GM18505 (cell line): ENCODE data around the gene LAMB4.

Experiments
- ATAC-seq: cut with Tn5 transposase; IDR thresholded peaks from one replicate; pipeline ENCODE4 v1.9.1; 2021; ENCODE audit not compliant: unreplicated experiment
- POLR2A ChIP-seq: IDR thresholded peaks from 4 replicates; pipeline ENCODE4 v1.6.1; 2011; ENCODE audit warnings: borderline replicate concordance; ENCODE audit not compliant: insufficient read depth, insufficient read length; ENCODE audit errors: extremely low read depth

LAMB4 gene, protein sequence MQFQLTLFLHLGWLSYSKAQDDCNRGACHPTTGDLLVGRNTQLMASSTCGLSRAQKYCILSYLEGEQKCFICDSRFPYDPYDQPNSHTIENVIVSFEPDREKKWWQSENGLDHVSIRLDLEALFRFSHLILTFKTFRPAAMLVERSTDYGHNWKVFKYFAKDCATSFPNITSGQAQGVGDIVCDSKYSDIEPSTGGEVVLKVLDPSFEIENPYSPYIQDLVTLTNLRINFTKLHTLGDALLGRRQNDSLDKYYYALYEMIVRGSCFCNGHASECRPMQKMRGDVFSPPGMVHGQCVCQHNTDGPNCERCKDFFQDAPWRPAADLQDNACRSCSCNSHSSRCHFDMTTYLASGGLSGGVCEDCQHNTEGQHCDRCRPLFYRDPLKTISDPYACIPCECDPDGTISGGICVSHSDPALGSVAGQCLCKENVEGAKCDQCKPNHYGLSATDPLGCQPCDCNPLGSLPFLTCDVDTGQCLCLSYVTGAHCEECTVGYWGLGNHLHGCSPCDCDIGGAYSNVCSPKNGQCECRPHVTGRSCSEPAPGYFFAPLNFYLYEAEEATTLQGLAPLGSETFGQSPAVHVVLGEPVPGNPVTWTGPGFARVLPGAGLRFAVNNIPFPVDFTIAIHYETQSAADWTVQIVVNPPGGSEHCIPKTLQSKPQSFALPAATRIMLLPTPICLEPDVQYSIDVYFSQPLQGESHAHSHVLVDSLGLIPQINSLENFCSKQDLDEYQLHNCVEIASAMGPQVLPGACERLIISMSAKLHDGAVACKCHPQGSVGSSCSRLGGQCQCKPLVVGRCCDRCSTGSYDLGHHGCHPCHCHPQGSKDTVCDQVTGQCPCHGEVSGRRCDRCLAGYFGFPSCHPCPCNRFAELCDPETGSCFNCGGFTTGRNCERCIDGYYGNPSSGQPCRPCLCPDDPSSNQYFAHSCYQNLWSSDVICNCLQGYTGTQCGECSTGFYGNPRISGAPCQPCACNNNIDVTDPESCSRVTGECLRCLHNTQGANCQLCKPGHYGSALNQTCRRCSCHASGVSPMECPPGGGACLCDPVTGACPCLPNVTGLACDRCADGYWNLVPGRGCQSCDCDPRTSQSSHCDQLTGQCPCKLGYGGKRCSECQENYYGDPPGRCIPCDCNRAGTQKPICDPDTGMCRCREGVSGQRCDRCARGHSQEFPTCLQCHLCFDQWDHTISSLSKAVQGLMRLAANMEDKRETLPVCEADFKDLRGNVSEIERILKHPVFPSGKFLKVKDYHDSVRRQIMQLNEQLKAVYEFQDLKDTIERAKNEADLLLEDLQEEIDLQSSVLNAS (N-terminal part only)

DNA sequence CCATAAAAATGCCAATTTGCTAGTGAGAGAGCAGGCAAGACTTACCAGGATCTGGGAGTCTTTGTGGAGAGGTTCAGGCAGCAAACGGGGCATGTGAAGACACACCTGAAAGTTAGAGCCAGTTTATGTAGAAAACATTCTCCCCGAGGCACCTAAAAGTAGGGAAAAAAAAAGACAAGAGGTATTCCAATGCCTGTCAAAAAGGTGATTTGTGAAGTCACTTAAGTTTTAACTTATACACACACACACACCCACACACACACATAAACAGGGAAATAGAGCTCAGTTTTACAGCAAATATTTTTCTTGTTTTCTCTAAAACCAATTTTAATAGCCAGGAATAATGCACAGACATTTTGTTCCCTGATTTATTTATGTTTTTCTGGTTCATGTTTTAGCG, at the start of gene LAMB4:
Gene LAMB4, minus strand, starts transcription at position 101 of the 400 bp plus-strand sequence. CDS start 7,197 bp downstream, outside the sequence.
- no peak for TF ChIP-seq POLR2A
- ATAC-seq = no peak

DNA sequence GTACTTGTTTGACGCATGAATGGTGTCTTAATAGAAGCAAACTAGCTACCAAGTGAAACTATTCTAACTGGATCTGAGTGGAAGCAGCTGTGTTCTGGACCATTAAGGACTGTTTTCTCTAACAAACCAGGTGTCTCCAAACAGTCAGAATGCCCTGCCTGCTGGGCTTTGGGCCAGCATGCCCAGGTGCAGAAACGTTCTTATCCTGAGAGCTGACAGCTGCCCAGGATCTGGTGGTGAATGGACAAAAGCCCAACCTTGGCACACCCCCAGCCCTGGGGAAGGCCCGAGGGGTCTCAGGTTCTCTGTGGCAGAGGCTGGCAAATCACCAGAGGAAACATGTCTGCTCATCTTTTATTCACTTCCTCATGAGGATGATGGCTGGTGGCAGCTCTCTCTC, 48.2 kb upstream of the LAMB4 start:
- TF ChIP-seq POLR2A = no peak
- ATAC-seq = no peak

DNA sequence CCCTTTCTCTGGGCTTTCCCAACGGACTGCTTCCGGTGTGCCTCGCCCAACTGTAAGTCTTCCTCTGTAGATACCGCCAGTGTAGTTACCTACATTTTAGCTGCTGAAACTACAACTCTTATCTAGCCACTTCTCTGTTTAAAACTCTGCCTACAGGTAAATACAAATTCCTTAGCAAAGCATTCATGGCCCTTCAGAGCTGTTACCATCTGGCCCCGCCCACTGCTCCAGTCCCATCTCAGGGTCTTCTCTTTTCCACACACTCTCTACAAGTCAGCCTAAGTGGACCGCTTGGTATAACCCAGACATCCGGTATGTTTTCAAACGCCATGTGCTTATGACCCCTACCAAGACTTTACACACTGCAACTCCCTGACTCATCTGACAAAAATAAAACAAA, 41.0 kb upstream of the LAMB4 start:
- ATAC-seq = no peak
- TF ChIP-seq POLR2A = no peak

DNA sequence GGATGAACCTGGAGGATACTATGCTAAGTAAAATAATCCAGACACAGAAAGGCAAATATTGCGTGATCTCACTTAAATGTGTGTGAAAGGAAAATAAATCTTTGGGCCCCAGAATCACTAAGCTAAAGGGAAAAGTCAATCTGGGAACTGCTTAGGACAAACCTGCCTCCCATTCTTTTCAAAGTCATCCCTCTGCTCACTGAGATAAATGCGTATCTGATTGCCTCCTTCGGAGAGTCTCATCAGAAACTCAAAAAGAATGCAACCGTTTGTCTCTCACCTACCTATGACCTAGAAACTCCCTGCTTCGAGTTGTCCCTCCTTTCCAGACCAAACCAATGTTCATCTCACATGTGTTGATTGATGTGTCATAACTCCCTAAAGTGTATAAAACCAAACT, 40.1 kb upstream of the LAMB4 start:
- TF ChIP-seq POLR2A = no peak
- ATAC-seq = no peak

DNA sequence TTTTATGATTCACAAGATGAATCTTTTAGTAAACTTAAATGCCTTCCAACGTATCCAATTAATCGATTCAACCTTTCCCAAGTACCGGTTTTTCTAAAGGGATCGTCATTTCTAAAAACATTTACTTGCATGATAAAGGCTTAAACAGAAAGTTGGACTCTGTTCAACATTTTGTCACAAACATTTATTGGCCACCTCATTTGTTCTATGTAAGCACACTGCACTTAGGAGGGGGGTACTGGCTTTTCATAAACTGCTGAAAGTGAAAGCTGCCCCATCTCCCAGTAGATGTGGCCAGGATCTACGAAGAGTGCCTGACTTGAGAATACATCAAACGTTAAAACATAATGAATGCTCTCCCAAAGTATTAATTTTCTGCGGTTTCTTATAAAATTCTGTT, 37.3 kb upstream of the LAMB4 start:
- TF ChIP-seq POLR2A = no peak
- no peak for ATAC-seq

DNA sequence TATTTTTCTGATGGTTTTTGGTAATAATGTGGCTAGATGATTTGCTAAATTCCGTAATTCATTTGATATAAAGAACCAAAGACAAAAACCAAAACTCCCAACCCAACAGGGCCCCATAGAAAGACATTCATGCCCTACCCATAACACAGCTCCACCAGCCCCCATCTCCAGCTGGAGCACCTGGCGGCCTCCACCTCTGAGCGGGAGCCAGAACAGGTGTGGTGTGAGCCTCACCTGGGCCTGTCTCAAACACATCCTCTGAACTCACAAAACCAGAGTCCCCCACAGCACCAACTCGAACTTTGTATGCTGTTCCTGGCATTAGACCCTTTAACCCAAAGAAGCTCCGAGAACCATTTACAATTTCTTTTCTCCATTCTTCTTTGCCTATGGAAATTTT, 36.5 kb upstream of the LAMB4 start:
- ATAC-seq = no peak
- TF ChIP-seq POLR2A = no peak

DNA sequence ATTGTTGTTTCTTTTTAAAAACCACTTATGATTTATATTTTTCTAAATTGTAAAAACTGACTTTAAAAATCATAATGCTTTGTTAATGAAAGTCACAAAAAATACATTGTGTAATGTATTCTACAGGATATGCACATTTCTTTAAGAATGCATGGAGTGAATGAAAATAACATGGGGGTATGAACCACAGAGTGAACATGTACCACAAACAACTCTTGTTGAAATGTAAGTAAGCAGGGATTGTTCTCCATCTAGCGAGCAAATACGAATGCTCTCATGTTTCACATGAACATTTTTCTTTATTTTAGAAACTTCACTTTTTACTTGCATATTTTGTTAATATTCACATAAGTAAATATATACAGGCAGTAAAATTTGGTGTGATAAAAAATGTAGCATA, 35.6 kb upstream of the LAMB4 start:
- ATAC-seq = no peak
- no peak for TF ChIP-seq POLR2A

DNA sequence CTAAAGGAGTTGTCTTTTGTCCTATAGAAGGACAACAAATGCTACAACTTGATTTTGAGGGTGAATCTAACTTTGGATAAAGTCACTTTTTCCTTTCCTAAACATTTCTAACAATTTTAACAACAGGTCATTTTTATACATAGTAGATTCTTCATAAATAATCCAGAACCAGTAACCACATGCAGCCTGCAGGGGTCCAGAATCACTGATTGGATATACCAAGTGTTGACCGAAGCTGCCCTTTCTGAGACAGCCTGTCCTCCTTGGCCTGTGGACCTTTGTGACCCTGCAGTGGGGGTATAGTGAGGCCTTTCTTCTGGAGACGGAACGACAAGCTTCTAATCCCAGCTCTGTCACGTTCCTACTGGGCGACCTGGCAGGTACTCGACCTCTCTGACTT, 34.8 kb upstream of the LAMB4 start:
- TF ChIP-seq POLR2A = no peak
- no peak for ATAC-seq

DNA sequence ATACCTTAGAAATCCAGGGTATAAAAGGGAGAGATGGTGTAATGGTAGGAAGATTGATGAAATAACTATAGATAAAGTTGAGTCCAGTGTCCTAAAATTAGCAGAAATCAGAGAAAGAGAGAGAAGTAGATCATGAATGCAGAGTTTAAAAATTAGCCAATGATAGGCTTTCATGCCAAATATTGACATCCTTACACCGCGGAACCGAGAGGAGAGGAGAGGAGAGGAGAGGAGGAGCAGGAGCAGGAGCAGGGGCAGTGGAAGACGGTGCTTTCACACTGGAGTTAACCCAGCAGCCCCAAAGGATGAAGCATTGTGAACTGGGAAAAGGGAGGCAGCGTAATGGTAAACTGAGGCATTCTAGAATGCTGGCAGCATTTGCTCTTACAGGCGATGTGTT, 34.2 kb upstream of the LAMB4 start:
- ATAC-seq = no peak
- TF ChIP-seq POLR2A = no peak

DNA sequence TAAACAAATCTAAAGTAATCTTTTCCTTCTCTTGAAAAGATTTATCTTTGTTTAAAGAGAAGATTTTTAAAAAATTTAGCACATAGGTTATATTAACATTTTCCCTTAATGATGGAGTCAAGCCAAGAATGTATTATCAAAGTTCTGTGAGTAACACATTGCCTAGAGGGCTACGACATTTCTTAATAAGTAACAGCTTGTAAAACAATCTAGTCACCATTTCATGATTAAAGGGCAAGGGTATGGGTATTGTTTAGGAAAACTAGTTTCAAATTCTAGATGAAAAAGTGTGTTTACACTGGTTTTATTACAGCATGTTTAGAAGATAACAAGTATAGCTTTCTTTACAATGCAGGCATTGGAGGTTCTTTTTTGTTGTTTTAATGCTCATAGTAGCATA, 28.6 kb upstream of the LAMB4 start:
- no peak for TF ChIP-seq POLR2A
- no peak for ATAC-seq

DNA sequence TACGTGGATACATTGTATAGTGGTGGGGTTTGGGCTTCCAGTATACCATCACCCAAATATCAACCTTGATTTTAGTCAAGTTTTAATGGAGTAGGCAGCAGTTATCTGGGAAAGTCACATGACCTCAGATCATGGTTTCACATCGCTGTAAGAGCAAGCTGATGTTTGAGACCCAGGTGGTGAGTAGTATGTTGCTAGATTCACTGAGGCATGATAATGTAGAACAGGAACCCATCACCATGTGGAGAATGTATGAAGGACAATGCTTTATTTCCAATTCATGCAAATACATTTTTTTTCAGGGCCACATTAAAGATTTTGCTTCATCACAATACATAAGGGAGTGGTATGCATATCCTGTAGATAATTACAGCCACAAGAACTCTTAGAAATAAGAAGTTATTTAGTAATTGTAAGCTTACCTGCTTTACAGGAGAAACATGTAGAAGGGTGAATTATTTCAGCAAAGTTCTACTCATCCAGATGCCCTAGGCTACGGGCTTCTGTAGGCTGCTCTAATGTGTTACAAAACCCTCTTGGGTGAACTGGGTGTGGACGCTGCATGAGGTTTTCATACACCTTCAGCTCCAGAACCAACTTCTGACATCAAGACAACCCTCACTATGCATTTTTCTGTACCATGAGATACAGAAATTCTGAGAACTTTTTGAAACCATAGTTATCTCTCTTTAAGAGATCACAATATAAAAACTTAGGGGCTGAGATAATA, 27.6 kb upstream of the LAMB4 start:
- no peak for ATAC-seq
- TF ChIP-seq POLR2A = no peak

DNA sequence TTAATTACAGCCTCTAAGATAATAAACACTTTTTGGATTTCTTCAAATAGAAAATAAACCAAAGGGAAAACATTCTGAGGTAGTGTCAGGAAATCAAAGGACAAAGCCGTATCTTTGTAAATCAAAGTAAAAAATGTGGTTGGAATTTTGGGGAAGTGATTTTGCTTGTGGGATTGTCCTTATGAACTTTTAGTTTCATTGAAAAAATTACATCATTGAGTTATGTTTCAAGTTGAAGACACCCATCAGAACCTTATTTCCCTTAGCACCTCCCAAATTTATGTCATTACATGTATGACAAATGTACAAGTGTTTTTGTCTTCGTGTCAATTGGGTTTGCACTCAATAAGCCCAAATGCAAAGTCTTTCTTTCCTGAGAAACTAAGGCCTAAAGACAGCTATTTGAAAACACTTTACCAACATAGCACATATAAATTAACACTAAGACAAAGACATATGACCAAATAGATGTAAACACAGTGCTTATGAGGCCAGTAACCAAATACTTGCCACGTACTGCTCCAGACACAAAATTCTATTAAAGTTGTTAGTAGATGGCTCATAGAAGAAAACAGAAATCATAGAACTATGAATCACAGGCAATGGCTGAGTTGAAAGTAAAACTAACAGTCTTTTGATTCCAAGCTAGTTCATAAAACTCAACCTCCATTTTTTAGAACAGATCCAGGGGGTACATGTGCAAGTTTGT, 26.9 kb upstream of the LAMB4 start:
- no peak for ATAC-seq
- no peak for TF ChIP-seq POLR2A
